22Rv1 (cell line): ENCODE measurements around the gene NUDCD2.

Experiments
- ZFX ChIP-seq: fragments of 450-650 bp; IDR thresholded peaks from 2 replicates; pipeline ENCODE4 v1.6.1; 2017; ENCODE audit warnings: antibody characterized with exemption, borderline replicate concordance
- TF ChIP-seq, protein P1 (sequence below): fragments of 450-650 bp; IDR thresholded peaks from 2 replicates; pipeline ENCODE4 v1.5.1; 2017; ENCODE audit warnings: mild to moderate bottlenecking

DNA sequence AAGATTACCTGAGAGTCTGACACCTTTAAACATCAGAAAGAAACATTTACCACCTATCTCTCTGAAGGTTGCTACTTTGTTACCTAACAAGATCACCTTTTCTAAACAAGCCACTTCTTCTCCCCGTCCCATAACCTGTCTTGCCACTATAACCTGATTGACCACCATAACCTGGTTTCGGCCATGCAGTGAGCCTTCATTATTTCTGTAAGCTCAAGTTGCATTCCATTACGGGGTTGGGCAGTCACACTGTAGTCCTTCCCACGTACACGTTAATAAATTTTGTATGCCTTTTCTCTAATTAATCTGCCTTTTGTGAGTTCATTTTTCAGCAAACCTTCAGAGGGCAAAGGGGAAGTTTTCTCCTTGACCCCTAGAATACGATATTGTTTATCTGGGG, 50.5 kb downstream of the NUDCD2 start:
- TF ChIP-seq, protein P1, sequence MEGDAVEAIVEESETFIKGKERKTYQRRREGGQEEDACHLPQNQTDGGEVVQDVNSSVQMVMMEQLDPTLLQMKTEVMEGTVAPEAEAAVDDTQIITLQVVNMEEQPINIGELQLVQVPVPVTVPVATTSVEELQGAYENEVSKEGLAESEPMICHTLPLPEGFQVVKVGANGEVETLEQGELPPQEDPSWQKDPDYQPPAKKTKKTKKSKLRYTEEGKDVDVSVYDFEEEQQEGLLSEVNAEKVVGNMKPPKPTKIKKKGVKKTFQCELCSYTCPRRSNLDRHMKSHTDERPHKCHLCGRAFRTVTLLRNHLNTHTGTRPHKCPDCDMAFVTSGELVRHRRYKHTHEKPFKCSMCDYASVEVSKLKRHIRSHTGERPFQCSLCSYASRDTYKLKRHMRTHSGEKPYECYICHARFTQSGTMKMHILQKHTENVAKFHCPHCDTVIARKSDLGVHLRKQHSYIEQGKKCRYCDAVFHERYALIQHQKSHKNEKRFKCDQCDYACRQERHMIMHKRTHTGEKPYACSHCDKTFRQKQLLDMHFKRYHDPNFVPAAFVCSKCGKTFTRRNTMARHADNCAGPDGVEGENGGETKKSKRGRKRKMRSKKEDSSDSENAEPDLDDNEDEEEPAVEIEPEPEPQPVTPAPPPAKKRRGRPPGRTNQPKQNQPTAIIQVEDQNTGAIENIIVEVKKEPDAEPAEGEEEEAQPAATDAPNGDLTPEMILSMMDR, result no peak
- TF ChIP-seq ZFX, result no peak
